ENCODE measurements around the gene EXOC6.

DNA sequence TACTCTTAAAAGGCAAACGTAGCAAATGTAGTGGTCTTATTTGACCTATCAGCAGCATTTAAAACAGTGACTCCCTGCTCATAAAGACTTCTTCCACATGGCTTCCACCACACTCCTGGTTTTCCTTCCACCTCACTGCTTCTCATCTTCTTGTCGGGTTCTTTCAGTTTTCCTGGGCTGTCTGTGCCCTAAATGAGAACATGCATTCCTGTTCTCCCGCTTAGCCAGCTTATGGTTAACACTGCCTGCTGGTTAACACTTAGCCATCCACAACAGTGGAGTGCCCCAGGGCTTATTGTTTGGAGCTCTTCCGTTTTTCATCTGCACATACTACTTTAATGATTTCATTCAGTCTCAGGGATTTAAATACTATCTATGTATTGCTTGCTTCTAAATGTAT, 34.3 kb upstream of the EXOC6 start:
- TF ChIP-seq, protein P1, sequence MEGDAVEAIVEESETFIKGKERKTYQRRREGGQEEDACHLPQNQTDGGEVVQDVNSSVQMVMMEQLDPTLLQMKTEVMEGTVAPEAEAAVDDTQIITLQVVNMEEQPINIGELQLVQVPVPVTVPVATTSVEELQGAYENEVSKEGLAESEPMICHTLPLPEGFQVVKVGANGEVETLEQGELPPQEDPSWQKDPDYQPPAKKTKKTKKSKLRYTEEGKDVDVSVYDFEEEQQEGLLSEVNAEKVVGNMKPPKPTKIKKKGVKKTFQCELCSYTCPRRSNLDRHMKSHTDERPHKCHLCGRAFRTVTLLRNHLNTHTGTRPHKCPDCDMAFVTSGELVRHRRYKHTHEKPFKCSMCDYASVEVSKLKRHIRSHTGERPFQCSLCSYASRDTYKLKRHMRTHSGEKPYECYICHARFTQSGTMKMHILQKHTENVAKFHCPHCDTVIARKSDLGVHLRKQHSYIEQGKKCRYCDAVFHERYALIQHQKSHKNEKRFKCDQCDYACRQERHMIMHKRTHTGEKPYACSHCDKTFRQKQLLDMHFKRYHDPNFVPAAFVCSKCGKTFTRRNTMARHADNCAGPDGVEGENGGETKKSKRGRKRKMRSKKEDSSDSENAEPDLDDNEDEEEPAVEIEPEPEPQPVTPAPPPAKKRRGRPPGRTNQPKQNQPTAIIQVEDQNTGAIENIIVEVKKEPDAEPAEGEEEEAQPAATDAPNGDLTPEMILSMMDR (IDR thresholded peaks at IDR 0.05) = no peak
- TF ChIP-seq POLR2A (IDR thresholded peaks at IDR 0.05) = no peak

Measured in heart left ventricle (tissue), 13 donors.